HepG2 (cell line): ENCODE data around the gene DPEP3. TPM values are rescaled to one million over a fixed set of nuclear protein-coding genes. Genes with fewer than 3 reads are reported as not detected.
A peak's percentile ranks its signal among the peaks of the same experiment; 100 is the strongest.

Source experiments
- ARID2 ChIP-seq: sonication (generic); formaldehyde crosslinking; IDR thresholded peaks from 2 replicates; pipeline ENCODE4 v1.8.1; 2022; ENCODE audit warnings: mild to moderate bottlenecking, missing genetic modification reagents, borderline replicate concordance
- HNF1B ChIP-seq: sonication (generic); formaldehyde crosslinking; IDR thresholded peaks from 2 replicates; pipeline ENCODE4 v1.5.1; 2020; ENCODE audit warnings: mild to moderate bottlenecking, moderate library complexity, missing genetic modification reagents
- KLF6 ChIP-seq: IDR thresholded peaks from 2 replicates; pipeline ENCODE4 v1.8.0; 2016; ENCODE audit warnings: missing biosample characterization, missing genetic modification reagents
- NFIC ChIP-seq: IDR thresholded peaks from 2 replicates; pipeline ENCODE4 v1.6.1; 2012; ENCODE audit warnings: mild to moderate bottlenecking, low read length, inconsistent platforms
- NR2F6 ChIP-seq, 2 experiments: IDR thresholded peaks; 2 replicates each; pipeline ENCODE4 v1.6.1; 2016; ENCODE audit warnings: antibody characterized with exemption in 1 of 2, mild to moderate bottlenecking in 1 of 2
- PHF20 ChIP-seq: sonication (generic); formaldehyde crosslinking; IDR thresholded peaks from 2 replicates; pipeline ENCODE4 v1.5.0; 2020; ENCODE audit warnings: mild to moderate bottlenecking, missing genetic modification reagents
- SIN3A ChIP-seq: IDR thresholded peaks from 2 replicates; pipeline ENCODE4 v1.6.1; 2011; ENCODE audit warnings: low read depth, mild to moderate bottlenecking, control low read depth, low read length, borderline replicate concordance
- STAG1 ChIP-seq: sonication (generic); formaldehyde crosslinking; IDR thresholded peaks from 2 replicates; pipeline ENCODE4 v1.4.0; 2020; ENCODE audit warnings: missing genetic modification reagents
- STAT6 ChIP-seq: sonication (generic); formaldehyde crosslinking; IDR thresholded peaks from 2 replicates; pipeline ENCODE4 v1.4.0; 2020; ENCODE audit warnings: missing genetic modification reagents, mild to moderate bottlenecking, borderline replicate concordance
- TIGD3 ChIP-seq: sonication (generic); formaldehyde crosslinking; IDR thresholded peaks from 2 replicates; pipeline ENCODE4 v1.5.1; 2020; ENCODE audit warnings: mild to moderate bottlenecking, missing genetic modification reagents, borderline replicate concordance
- ZKSCAN8 ChIP-seq: IDR thresholded peaks from 2 replicates; pipeline ENCODE4 v1.6.1; 2016; ENCODE audit warnings: borderline replicate concordance, missing genetic modification reagents, missing compliant biosample characterization
- ZNF768 ChIP-seq: sonication (generic); formaldehyde crosslinking; IDR thresholded peaks from 2 replicates; pipeline ENCODE4 v1.4.0; 2020; ENCODE audit warnings: missing genetic modification reagents
- polyA plus RNA-seq, 8 experiments: library from polyadenylated mRNA; depleted of rRNA in 3 of 8; stranded (reverse) in 7 of 8; unstranded in 1 of 8; fragments of >200 nt; fragmentation: Illumina TruSeq in 4 of 8; extraction: Trizol in 4 of 8; gene quantifications; 2 replicates each; pipeline versions ENCODE4 v1.2.1 to v1.2.3, GENCODE V29; 2011 to 2016; ENCODE audit warnings: low read depth in 4 of 8, missing spikeins in 1 of 8, mixed read lengths in 1 of 8; ENCODE audit not compliant: insufficient read depth in 1 of 8
- total RNA-seq, 5 experiments: library from RNA; depleted of rRNA; stranded (reverse); fragments of >200 nt; fragmentation: Illumina TruSeq; extraction: Trizol; gene quantifications; 2 replicates each; pipeline ENCODE4 v1.2.3, GENCODE V29; 2016; ENCODE audit warnings: low read depth in 1 of 5
- TF ChIP-seq, protein P1 (sequence below): sonication (generic); formaldehyde crosslinking; IDR thresholded peaks from 2 replicates; pipeline ENCODE4 v1.4.0; 2020; ENCODE audit warnings: mild to moderate bottlenecking, missing genetic modification reagents
- TF ChIP-seq, protein P2 (sequence below): sonication (generic); formaldehyde crosslinking; IDR thresholded peaks from 2 replicates; pipeline ENCODE4 v1.8.1; 2023; ENCODE audit warnings: mild to moderate bottlenecking, missing genetic modification reagents

Gene DPEP3
- total and polyA plus RNA-seq, 2 of the 13 experiments (the other 11 are each of a cell fraction or from before 2014, with no cell fraction given): not detected

- TF ChIP-seq, protein P1, sequence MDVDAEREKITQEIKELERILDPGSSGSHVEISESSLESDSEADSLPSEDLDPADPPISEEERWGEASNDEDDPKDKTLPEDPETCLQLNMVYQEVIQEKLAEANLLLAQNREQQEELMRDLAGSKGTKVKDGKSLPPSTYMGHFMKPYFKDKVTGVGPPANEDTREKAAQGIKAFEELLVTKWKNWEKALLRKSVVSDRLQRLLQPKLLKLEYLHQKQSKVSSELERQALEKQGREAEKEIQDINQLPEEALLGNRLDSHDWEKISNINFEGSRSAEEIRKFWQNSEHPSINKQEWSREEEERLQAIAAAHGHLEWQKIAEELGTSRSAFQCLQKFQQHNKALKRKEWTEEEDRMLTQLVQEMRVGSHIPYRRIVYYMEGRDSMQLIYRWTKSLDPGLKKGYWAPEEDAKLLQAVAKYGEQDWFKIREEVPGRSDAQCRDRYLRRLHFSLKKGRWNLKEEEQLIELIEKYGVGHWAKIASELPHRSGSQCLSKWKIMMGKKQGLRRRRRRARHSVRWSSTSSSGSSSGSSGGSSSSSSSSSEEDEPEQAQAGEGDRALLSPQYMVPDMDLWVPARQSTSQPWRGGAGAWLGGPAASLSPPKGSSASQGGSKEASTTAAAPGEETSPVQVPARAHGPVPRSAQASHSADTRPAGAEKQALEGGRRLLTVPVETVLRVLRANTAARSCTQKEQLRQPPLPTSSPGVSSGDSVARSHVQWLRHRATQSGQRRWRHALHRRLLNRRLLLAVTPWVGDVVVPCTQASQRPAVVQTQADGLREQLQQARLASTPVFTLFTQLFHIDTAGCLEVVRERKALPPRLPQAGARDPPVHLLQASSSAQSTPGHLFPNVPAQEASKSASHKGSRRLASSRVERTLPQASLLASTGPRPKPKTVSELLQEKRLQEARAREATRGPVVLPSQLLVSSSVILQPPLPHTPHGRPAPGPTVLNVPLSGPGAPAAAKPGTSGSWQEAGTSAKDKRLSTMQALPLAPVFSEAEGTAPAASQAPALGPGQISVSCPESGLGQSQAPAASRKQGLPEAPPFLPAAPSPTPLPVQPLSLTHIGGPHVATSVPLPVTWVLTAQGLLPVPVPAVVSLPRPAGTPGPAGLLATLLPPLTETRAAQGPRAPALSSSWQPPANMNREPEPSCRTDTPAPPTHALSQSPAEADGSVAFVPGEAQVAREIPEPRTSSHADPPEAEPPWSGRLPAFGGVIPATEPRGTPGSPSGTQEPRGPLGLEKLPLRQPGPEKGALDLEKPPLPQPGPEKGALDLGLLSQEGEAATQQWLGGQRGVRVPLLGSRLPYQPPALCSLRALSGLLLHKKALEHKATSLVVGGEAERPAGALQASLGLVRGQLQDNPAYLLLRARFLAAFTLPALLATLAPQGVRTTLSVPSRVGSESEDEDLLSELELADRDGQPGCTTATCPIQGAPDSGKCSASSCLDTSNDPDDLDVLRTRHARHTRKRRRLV (CRISPR knock-in tag): peak; percentile 73
- TF ChIP-seq NR2F6 (IDR thresholded peaks at IDR 0.05) (0 out of 2 replicates have a peak, but pooled peaks have one; percentile 0), NR2F6 (CRISPR knock-in tag; IDR thresholded peaks at IDR 0.05) (0 out of 2 replicates have a peak, but pooled peaks have one; percentile 11), ARID2 (CRISPR knock-in tag) (0 out of 2 replicates have a peak, but pooled peaks have one; percentile 16), SIN3A (peak; percentile 42; the same call in 1 of the 2 replicates), TIGD3 (CRISPR knock-in tag) (0 out of 2 replicates have a peak, but pooled peaks have one; percentile 49), ZNF768 (CRISPR knock-in tag) (peak; percentile 32; the same call in 1 of the 2 replicates), ZKSCAN8 (CRISPR knock-in tag) (no peak), KLF6 (CRISPR knock-in tag) (no peak), HNF1B (CRISPR knock-in tag) (0 out of 2 replicates have a peak, but pooled peaks have one; percentile 3), NFIC (no peak), STAT6 (no peak), STAG1 (CRISPR knock-in tag) (0 out of 2 replicates have a peak, but pooled peaks have one; percentile 11), PHF20 (peak; percentile 17; the same call in 1 of the 2 replicates)
- TF ChIP-seq, protein P2, sequence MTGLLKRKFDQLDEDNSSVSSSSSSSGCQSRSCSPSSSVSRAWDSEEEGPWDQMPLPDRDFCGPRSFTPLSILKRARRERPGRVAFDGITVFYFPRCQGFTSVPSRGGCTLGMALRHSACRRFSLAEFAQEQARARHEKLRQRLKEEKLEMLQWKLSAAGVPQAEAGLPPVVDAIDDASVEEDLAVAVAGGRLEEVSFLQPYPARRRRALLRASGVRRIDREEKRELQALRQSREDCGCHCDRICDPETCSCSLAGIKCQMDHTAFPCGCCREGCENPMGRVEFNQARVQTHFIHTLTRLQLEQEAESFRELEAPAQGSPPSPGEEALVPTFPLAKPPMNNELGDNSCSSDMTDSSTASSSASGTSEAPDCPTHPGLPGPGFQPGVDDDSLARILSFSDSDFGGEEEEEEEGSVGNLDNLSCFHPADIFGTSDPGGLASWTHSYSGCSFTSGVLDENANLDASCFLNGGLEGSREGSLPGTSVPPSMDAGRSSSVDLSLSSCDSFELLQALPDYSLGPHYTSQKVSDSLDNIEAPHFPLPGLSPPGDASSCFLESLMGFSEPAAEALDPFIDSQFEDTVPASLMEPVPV (CRISPR knock-in tag): peak; percentile 38; the same call in 1 of the 2 replicates
Observed at GRCh38 chr16:67969254-67970039, 10.9 kb downstream of the DPEP3 start (continued).
